ENCODE results near the gene IL16. TPM values are rescaled to one million over a fixed set of nuclear protein-coding genes. Genes with fewer than 3 reads are reported as not detected.

IL16 gene
- total and polyA plus RNA-seq, 2 experiments from 2014 or later: not detected

DNA sequence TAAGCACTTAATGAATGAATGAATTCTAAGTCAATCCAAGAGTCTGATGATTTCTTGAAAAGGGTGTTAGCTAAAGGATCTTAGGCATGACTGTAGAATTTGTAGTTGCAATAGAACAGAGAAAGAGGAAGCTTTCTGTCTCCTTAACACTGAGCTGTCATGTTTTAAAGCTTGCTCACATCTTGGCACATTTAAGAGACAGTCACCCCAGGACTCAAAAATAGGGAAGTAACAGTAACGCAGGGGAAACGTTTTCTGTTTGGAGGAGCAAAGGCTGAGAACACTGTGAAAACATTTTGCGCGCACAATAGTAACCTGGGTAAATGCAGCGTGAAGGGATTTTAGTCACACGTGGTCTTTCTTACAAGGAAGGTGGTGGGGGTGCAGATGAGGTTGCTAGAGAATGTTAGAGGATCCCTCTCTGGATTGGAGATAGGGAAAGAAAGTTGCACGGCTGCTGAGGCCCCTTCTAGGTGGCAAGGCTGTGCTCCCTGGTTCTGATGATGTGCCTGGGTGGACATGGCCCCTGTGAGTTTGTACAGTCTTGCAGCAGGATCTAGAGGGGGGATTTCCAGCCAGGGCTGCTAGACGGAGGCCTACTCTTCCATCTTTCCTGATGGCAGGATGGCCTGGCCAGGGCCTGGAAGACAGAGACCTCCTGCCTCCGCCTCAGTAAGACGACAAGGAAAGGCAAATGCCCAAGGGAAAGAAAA, 115.2 kb downstream of the IL16 start:
- TF ChIP-seq, protein P1, sequence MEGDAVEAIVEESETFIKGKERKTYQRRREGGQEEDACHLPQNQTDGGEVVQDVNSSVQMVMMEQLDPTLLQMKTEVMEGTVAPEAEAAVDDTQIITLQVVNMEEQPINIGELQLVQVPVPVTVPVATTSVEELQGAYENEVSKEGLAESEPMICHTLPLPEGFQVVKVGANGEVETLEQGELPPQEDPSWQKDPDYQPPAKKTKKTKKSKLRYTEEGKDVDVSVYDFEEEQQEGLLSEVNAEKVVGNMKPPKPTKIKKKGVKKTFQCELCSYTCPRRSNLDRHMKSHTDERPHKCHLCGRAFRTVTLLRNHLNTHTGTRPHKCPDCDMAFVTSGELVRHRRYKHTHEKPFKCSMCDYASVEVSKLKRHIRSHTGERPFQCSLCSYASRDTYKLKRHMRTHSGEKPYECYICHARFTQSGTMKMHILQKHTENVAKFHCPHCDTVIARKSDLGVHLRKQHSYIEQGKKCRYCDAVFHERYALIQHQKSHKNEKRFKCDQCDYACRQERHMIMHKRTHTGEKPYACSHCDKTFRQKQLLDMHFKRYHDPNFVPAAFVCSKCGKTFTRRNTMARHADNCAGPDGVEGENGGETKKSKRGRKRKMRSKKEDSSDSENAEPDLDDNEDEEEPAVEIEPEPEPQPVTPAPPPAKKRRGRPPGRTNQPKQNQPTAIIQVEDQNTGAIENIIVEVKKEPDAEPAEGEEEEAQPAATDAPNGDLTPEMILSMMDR (IDR thresholded peaks at IDR 0.05; ENCODE audit: low read depth, low read length): no peak
- Histone ChIP-seq H3K4me1 (ENCODE audit: low read depth) (no peaks in the 10 kb centered on the region), H3K4me3 (no peak overlapping the region), H3K27me3 (no peaks in the 10 kb centered on the region), H3K9me3 (ENCODE audit: low read depth) (no peaks in the 10 kb centered on the region), H3K36me3 (no peaks in the 10 kb centered on the region), H3K27ac (no peak overlapping the region)
- DNase-seq (ENCODE audit: low read depth in 1 of 2, low spot score in 1 of 2): no peak

DNA sequence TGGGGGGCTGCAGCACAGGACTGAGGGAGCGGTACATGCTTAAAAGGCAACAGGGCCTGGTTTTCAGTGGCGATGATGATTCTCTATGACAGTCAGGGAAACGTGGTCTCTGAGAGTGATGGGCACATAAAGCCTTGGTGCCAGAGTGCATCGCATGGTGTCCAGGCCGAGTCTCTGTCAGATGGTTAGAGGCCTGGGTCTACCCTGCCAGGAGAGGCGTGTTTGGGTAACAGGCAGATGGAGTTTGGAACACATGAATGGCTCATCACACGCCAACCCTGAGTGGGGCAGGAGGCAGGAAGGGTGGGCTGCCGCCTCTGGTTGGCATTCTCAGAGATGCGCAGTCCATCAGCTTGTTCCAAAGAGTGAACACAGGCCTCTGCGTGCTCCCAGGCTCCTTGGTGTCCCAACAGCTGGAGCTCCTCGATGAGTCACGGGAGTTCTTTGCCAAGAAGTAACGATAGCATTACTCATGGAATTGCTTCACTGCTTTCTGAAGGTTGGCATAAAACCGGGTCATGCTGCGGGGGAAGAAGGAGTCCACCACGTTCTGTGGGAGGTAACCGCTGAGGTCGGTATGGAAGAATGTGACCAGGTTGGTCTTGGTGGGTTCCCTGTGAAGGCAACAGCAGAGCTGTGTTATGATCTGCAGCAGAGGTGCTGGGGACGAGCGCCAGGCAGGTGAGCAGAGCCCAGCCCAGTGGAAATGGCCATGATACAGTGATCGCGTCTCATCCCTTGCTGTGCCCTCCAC, 116.3 kb downstream of the IL16 start:
- H3K27me3 ChIP-seq: no peaks in the 10 kb centered on the region
- H3K27ac ChIP-seq: no peak overlapping the region
- peak in 1 of 2 donors; percentile 98 for DNase-seq (ENCODE audit: low read depth in 1 of 2, low spot score in 1 of 2)
- H3K4me1 ChIP-seq (ENCODE audit: low read depth): no peaks in the 10 kb centered on the region
- H3K36me3 ChIP-seq: no peaks in the 10 kb centered on the region
- no peak overlapping the region for H3K4me3 ChIP-seq
- TF ChIP-seq, protein P1 (IDR thresholded peaks at IDR 0.05; ENCODE audit: low read depth, low read length): no peak
- no peaks in the 10 kb centered on the region for H3K9me3 ChIP-seq (ENCODE audit: low read depth)

DNA sequence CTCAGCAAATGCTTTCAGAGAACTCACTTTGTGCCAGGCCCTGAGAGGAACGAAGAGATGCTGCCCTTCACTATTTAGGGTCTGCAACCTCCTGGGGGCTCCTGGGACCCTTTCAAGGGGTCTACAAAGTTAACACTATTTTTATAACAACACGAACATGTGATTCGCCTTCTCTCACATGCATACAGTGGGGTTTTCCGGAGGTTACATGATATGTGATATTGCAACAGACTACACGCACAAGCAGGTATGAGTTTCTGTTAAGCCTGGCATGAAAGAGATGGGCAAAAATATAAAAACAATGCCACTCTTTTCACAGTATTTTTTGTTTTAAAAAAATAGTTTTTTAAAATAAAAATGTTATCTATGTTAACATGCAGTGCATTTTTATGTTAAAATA, 117.0 kb downstream of the IL16 start:
- Histone ChIP-seq H3K36me3 (no peaks in the 10 kb centered on the region), H3K4me1 (ENCODE audit: low read depth) (no peaks in the 10 kb centered on the region), H3K27ac (no peak overlapping the region), H3K27me3 (no peaks in the 10 kb centered on the region), H3K4me3 (no peak overlapping the region), H3K9me3 (ENCODE audit: low read depth) (no peaks in the 10 kb centered on the region)
- no peak for DNase-seq (ENCODE audit: low read depth in 1 of 2, low spot score in 1 of 2)
- TF ChIP-seq, protein P1 (IDR thresholded peaks at IDR 0.05; ENCODE audit: low read depth, low read length): no peak

DNA sequence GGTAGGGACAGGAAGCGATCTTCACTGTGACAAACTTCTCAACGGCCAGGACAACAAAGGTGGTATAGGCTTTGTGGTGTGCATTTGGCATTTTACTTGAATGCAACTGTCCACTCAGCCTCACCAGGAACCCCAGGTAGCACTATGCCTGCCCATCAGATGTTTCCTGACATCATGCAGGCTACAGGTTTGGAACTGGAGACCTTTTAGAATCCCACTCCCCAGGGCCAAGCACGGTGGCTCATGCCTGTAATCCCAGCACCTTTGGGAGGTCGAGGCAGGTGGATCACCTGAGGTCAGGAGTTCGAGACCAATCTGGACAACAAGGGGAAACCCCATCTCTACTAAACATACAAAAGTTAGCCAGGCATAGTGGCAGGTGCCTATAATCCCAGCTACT, 117.7 kb downstream of the IL16 start:
- Histone ChIP-seq H3K27me3 (no peaks in the 10 kb centered on the region), H3K4me3 (no peak overlapping the region), H3K36me3 (no peaks in the 10 kb centered on the region), H3K9me3 (ENCODE audit: low read depth) (no peaks in the 10 kb centered on the region), H3K4me1 (ENCODE audit: low read depth) (no peaks in the 10 kb centered on the region), H3K27ac (no peak overlapping the region)
- DNase-seq (ENCODE audit: low read depth in 1 of 2, low spot score in 1 of 2): no peak
- TF ChIP-seq, protein P1 (IDR thresholded peaks at IDR 0.05; ENCODE audit: low read depth, low read length): no peak

DNA sequence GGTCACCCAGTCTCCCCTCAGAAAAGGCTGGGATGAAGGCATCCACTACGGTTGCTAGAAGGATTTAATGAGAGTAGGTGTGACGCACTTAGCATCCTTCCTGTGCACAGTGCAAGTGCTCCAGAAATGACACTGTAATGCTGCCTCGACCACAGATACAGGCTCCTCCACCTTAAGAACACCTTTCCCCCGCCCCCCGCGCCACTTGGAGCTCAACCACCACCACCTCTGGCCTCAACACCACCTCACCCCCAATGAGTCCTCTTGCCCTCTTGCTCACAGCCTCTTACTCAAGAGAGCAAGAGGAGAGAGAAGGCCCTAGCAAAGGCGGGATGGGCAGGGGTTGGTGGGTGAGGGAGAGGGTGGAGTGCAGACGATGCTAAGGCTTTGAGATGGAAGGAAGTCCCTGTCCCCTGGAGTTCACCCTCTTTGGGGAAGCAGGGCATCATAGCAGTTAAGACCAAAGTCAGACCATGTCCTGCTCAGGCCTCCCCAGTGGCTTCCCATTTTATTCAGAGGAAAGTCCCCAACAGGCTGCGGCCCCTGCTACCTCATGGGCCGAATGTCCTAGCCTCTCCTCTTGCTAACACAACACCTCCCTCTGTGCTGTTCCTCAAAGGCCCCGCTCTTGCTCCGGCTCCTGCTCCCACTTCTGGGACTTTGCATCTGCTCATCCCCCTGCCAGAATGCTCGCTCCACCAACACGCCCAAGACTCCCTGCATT, 118.9 kb downstream of the IL16 start:
- no peak overlapping the region for H3K4me3 ChIP-seq
- no peaks in the 10 kb centered on the region for H3K9me3 ChIP-seq (ENCODE audit: low read depth)
- H3K36me3 ChIP-seq: no peaks in the 10 kb centered on the region
- no peaks in the 10 kb centered on the region for H3K27me3 ChIP-seq
- TF ChIP-seq, protein P1 (IDR thresholded peaks at IDR 0.05; ENCODE audit: low read depth, low read length): no peak
- no peak for DNase-seq (ENCODE audit: low read depth in 1 of 2, low spot score in 1 of 2)
- no peak overlapping the region for H3K27ac ChIP-seq
- H3K4me1 ChIP-seq (ENCODE audit: low read depth): no peaks in the 10 kb centered on the region

Measured in cardiac muscle cell (in vitro differentiated cells and primary cell).